NCI-H345 treated with DMSO at 0.1 percent for 48 hours (cell line): ENCODE data around the gene POLN.
"Not testable (repeated sequence)": the region's sequence is repeated elsewhere in the genome, so short reads cannot be mapped to it uniquely, and the experiment has no call there.

Experiments used
- DNase-seq: peaks from one replicate; lab custom pipeline; 2025; ENCODE audit not compliant: unreplicated experiment; lab: John Stamatoyannopoulos, UW

The POLN gene

DNA sequence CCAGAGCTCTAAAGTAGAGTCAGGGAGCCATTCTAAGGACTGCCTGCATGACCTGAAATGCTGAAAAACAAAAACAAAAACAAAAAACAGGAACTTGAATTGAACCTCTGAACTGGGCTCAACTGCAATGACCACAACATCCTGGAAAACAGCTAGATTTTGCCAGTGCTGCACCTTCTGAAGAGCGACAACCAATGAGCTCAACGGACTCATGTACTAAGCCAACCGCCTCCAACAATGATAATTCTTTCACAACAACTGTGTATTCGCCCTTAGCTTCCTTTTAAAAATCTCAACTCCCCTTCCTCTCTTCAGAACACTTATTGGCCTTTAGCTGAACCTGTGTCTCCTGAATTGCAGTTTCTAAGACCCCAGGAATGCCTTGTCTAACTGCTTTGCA lies 69.8 kb downstream of the POLN start:
- no peak for DNase-seq

DNA sequence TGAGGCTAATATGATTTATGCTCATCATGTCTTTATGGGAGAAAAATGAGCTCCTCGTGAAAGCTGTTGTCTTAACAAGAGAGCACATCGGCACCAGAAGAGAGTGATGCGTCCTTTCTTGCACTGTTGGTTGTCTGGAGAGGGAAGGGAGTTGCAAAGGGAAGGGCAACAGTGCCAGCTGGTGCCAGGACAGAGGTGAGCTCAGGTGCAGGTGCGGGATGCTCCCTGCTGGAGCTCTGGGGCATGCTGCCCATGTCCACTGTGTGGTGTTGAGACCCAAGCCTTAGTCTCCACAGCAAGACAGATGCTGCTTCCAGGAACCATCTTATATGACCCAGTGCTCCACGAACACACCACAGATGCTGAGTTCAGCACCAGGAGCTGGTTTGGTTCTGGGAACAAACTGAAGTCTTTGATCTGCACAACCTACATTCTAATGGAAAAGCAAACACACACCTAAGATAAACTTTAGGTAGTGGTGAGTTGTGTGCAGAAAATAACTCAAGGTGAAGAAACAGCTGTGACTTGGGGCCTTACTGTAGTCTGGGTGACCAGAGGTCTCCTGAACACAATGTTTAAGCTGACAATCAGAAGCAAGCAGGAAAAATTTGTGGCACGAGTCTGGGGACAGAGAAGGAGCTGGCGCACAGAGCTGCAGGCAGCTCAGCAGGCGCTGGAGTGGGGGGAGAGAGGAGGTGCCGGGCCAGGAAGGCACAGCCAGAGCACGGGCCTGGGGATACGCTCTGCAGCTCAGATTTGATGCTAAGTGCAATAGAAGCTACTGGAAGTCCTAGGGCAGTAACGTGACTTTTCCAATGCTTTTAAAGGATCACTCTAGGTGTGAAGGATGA lies 73.2 kb downstream of the POLN start:
- DNase-seq: no peak

DNA sequence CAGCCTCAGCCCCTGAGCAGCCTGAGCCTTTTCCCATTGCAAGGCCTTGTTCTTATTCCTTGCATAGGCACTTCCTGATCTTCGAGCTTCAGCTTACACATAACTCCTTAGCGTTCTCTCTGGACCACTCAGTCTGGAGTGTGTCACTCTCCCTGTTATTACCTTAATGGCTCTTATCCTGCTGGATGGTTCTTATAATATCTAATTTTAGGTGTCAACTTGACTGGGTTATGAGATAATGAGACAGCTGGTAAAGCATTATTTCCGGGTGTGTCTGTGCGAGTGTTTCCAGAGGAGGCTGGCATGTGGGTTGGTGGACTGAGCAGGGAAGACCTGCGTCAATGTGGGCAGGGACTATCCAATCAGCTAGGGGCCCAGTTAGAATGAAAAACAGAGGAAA lies 75.7 kb downstream of the POLN start:
- DNase-seq: no peak

DNA sequence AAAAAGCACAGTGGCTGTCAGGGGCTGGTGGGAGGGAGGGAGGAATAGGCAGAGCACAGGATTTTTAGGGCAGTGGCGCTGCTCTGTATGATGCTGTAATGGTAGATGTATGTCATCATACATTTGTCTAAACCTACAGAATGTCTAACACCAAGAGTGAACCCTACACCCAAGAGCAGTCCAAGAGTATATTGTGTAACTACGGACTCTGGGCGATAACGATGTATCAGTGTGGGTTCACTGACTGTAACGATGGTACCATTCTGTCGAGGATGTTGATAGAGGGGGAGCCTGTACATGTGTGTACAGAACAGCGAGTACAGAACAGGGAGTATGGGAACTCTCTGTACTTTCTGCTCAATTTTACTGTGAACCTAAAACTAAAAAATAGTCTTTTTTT lies 76.5 kb downstream of the POLN start:
- DNase-seq: no peak

DNA sequence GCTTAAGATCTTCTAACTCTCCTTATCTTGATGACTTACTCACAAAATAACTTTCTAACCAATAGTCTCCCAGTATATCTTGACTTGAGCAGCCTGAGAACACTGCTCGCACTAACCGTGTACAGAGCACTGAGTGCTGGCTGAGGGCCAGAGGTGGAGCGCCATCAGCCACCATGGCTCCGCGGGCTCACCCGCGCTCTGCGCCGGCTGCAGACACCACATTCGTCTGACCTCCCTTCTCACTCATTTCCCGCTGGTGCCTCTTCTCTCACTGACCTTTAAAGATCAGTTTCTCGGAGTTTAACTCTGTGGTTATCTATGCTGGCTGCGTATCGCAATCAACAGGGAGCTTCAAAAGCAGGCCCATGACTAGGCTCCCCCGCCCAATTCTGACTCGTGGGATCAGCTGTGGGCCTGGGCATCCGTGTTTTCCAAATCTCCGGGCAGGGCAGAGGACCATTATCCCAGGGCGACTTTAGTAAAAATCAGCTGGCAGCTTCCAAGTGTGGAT lies 78.6 kb downstream of the POLN start:
- DNase-seq: no peak

DNA sequence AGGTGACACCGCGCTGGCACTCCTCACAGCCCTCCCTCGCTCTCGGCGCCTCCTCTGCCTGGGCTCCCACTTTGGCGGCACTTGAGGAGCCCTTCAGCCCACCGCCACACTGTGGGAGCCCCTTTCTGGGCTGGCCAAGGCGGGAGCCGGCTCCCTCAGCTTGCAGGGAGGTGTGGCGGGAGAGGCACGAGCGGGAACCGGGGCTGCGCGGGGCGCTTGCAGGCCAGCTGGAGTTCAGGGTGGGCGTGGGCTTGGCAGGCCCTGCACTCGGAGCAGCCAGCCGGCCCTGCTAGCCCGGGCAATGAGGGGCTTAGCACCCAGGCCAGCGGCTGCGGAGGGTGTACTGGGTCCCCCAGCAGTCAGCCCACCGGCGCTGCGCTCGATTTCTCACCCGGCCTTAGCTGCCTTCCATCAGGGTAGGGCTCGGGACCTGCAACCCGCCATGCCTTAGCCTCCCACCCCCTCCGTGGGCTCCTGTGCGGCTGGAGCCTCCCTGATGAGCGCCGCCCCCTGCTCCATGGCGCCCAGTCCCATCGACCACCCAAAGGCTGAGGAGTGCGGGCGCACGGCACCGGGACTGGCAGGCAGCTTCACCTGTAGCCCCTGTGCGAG lies 80.7 kb downstream of the POLN start:
- DNase-seq: not testable (repeated sequence)

DNA sequence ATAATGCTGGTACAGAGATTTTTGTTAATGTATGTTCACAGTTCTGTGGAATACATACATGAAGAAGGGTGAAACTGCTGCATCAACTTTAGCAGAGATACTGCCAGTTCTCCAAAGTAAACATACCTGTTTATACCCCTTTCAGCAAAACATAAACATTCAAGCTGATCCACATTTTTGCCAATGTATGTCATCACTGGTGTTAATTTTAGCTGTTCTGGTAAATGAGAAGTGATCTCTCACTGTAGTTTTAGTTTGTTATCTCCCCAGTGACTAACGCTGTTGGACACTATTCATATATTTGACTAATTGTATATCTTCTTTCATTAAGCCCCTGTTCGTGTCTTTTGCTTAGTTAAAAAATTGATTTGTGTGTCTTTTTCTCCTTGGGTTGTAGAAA lies 82.0 kb downstream of the POLN start:
- DNase-seq: no peak

DNA sequence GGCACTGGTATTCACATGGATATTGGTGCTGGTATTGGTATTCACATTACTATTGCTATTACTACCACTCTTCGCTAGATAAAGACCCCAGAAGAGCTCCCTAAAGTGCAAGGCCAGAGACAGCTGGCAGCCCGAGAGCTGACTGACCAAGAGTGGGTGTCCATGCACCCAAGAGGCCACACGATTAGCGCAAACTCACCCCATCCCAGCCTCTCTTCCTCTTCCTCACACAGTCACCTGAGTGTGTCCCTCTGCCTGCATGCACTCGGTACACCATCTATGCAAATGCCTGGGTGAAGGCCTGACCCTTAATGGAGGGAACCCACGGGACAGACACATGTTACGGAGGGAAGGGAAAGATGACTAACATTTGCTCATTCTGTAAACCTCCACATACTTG lies 86.7 kb downstream of the POLN start:
- no peak for DNase-seq

DNA sequence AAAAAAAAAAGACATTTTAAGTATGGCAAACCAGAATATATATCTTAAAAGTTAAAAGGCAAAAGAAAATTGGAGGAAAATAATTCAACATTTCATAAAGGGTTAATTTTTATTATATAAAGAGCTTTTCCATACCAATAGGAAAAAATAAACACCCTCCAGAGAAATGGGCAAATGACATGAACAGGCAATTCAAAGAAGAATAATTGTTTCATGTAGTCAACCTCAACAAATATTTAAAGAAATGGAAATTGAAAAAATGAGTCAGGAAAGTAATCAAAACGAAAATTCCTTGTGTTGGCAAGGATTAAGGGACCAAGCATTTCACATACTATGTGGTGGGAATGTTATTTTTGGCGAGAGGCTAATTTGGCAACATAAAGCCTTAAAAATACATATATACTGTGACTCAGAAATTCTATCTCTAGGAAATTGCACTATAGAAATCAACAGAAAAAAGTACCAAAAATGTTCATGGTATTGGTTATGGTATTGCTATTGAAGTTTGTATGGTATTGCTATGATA lies 87.6 kb downstream of the POLN start:
- no peak for DNase-seq

DNA sequence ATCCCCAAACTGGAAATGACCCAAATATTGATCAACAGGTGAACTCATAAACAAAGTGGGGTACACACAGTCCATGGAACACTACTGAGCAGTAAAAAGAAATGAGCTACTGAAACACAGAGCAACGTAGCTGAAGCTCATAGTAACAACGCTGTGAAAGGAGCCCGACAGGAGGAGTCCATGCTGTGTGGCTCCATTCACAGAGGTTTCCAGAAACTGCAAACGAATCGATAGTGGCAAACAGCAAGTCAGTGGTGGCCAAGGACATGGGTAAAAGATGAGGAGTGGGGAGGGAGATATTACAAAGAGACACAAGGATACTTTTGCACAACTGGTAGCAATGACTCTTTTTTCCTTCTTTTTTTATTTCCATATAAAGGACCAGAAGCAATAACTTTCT lies 90.4 kb downstream of the POLN start:
- no peak for DNase-seq

DNA sequence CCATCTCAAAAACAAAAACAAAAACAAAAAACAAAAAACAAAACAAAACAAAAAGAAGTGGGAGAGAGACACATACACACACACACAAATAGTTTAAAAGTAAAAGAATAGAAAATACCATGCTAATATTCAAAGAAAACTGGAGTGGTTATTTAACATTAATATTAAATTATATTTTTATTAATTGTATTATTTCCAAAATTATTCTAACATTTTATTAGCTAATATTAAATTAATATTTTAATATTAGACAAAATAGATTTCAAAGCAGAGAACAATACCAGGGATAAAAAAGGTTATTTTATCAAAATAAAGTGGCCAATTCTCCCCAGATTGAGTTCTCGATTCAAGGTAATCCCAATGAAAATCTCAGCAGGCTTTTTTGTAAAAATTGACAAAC lies 91.8 kb downstream of the POLN start:
- no peak for DNase-seq

DNA sequence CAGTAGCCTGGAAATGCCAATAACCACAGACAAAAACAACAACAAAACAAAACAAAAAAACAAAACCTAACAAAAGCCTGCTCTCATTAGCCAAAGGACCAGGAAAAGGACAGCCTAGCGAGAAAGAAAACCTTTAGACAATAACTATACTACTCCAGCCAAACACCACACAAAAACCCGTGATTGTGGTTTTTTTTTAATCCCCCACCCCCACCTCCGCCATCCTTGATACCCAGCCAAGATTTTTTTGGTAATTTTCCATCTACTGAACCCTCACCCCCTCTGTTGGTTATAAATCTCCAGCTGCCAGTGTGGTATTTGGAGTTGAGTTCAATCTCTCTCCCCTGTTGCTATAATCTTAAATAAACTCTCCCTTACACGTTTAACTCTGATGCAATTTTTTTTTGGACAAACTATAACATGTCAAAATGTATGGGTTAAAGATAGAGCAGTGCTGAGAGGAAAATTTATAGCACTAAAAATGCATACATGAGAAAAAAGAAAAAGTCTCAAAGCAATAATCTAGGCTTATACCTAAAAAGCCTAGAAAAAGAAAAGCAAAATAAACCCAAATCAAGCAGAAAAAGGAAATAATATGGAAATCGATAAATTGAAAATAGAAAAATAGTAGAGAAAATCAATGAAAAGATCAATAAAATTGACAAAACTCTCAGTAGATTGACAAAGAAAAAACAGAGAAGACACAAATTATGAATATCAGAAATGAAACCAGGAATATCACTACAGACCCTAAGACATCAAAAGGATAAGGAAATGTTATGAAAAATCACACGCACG lies 99.1 kb downstream of the POLN start:
- DNase-seq: no peak

DNA sequence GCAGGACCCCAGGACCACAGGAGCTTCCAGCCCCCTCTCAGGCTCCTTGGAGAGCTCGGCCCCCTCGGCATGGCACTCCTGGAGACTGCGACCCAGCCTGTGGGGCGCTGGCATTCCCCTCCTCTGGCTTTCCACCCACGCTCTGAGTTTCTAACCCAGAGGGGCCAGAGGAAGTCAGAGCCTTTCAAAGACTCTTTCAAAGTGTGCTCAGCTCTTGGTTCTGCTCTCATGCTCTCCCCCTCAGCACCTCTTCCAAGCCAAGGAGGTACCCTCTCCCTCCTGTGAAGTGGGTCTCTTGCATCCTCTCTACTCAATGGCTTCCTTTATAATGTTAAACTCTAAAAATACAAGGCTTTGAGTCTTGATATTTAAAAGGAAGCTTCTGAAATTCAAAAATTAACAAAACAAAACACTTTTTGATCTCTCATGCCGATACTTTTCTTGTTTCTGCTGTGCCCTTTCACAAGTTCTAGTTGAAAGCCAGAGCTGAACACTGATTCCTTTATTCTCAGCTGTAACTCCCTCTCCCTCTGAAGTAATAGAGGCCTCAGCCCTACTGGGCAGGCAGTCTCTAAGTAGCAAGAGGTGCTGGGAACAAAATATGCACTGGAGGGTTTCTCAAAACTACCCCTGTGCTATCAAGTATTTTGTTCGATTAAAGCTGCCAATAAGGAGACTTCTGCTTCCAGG lies 100.0 kb downstream of the POLN start:
- no peak for DNase-seq

DNA sequence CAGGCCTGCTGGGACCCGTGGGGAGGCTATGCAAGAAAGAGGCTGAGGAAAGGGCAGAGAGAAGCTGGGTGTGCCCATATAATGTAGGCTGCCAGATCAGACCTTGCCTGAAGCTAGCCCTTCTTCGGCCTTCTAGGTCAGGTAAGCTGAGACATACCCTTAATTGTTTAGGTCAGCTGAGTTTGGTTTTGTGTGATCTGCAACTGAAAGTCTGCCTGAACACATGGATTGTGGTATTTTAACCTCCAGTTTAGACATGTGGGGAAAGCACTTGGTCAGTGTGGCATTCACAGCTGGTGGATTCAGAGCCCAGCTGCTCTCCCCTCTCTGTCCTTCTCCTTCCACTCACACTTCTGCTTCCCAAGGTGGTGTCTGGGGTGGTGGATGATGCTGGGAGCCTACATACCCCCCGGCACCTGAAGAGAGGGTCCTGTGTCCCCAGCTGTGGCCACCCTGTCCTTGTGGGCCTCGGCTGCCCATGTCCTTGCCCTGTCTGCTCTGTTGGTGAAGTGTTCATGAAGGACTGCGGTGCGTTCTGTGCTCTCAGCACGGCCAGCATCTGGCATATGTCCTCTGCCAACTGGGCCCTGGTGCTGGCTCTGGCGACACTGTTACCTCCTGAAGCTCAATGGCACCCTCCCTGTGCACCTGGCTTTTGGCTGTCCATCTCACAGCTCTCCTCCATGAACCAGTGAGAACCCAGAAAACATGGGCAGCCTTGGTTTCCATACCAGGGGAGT lies 100.7 kb downstream of the POLN start:
- DNase-seq: no peak

DNA sequence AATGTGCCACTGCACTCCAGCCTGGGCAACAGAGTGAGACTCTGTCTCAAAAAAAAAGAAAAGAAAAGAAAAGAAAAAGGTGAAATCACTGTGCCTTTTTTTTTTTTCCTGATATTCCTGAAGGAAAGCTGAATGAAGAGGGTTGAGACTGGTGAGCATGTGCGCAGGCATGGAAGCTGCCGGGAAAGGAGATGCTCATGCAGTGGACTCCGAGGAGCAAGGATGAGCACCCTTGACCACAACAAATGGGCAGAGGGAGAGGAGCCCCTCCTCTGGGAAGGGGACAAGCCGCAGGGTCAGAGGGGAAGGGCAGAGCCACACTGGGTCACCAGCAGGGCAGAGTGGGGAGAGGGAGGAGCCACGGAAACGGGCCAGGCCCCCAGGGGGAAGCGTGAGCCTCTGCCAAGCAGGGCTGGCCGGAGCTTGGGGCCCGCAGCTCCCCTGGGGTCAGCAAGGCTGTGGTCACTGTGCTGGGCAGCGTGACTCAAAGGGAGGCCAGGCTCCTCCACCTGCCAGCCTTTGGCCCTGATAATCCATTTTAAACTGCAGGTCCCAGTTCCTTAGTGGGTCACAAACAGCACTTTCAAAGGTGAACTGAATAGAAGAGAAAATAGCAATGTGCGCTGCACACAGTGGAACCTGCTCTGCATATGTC lies 102.9 kb downstream of the POLN start:
- DNase-seq: no peak

DNA sequence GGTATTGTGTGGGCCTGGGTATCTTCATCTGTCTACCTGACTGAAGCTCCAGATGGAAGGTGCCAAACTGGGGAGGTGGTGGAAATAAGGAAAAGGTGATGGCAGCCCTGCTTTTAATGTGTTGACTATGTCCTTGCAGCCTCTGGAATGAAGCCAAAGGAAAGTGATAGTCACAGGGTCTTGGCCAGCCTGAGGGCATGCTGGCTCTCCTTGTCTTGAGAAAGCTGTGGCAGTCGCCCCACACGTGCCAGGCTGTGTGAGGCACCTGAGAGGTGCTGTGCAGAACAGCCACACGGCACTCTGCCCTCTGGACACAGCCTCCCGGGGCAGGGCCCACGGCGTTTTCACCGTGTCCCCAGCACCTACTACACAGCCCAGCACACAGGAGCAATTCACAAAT lies 105.2 kb downstream of the POLN start:
- DNase-seq: no peak

DNA sequence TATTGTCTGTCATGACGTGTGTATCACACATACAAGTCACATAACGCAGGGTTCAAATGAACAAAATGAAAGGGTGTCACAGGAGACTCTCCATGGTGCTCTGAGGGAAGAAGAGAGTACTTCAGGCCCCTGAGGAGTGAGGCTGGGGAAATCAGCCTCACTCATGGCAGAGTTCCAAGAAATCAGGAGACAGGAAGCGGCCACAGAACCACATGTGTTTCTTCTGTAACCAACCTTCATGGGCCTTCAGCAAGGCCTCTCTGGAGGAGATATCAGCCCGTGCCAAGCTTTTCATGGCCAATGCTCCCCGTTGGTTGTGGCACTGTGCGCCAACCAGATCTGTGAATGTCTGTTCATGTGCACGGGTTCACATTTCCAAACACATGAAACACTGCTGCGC lies 106.8 kb downstream of the POLN start:
- DNase-seq: no peak

DNA sequence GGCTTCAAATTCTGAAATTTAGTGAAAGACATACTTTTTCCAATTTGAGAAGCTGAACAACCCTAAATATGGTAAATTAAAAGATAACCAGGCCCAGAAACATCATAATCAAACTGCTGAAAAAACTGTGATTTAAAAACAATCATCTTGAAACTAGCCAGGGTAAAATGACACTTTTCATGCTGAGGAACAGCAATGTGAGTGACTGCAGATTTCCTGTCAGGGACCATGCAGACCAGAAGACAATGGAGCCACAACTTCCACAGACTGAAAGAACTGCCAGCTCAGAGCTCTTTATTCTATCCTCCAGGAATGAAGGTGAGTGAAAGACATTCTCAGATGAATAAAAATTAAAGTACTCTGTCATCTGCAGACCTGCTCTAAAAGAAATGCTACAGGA lies 109.5 kb downstream of the POLN start:
- no peak for DNase-seq

DNA sequence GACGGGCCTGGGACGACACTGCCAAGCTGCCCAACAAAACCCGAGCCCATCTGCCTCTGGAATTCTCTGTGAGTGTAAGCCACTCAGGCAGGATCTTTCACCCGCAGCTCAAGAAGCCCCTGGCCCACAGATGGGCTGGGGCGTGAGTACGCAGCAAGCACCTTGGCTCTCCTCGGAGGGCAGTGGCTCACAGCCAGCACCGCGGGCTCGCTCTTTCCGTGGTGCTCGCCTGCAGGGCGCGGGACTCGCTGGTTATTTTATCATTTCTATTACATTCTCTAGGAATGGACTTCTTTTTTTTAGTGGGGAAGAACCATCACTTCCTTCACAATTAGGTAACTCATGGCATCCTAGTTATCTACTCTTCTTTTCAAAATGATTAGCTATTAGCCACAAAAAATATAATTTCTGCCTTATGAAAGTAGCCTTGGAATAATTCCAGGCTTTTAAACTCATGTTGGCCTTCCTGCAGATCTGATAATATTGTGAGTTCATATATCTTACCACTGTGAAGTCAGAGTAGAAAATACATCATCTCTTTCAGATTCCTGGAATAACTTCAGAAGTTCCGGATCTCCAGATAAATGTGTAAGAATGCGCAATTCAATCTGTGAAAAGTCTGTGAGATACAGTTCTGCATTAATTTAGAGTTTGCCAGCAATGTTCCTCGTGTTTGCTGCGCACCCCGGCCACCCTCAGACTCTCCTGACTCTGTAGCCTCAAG lies 114.2 kb downstream of the POLN start:
- DNase-seq: no peak
